Measurements from ENCODE around the gene ARHGEF3.
"Not testable (repeated sequence)": the region's sequence is repeated elsewhere in the genome, so short reads cannot be mapped to it uniquely, and the experiment has no call there.

ARHGEF3 gene

GRCh38 chr3:56700151-56700550 lies 101.6 kb downstream of the ARHGEF3 start:
- H3K79me2 ChIP-seq (ENCODE audit: insufficient read depth, low read length): no peaks in the 10 kb centered on the region
- H3K4me2 ChIP-seq (ENCODE audit: low read length): no peak overlapping the region
- H4K20me1 ChIP-seq (ENCODE audit: insufficient read depth, low read length): no peaks in the 10 kb centered on the region
- no peaks in the 10 kb centered on the region for H3K27me3 ChIP-seq (ENCODE audit: insufficient read depth, low read length)
- H3K4me3 ChIP-seq (ENCODE audit: low read depth, low read length, poor library complexity, severe bottlenecking): no peak overlapping the region
- no peaks in the 10 kb centered on the region for H3K9me3 ChIP-seq (ENCODE audit: low read length)
- no peaks in the 10 kb centered on the region for H3K9me2 ChIP-seq (ENCODE audit: low read depth, low read length)
- H2AFZ ChIP-seq (ENCODE audit: low read length): no peak overlapping the region
- H3K27ac ChIP-seq (ENCODE audit: low read depth, low read length, poor library complexity, severe bottlenecking): no peak overlapping the region
- no peaks in the 10 kb centered on the region for H3K36me3 ChIP-seq (ENCODE audit: insufficient read depth, low read length)
- H3K9ac ChIP-seq (ENCODE audit: low read length): no peak overlapping the region
- H3F3A ChIP-seq (ENCODE audit: insufficient read depth, low read length): no peaks in the 10 kb centered on the region
- H3K4me1 ChIP-seq (ENCODE audit: insufficient read depth, low read length, severe bottlenecking): no peaks in the 10 kb centered on the region
- TF ChIP-seq CTCF (IDR thresholded peaks at IDR 0.05; ENCODE audit: low read length) (no peak), EZH2 (IDR thresholded peaks at IDR 0.05; ENCODE audit: borderline replicate concordance, low read length) (no peak)

- no peak for TF ChIP-seq CTCF (IDR thresholded peaks at IDR 0.05; ENCODE audit: low read length)
- TF ChIP-seq EZH2 (IDR thresholded peaks at IDR 0.05; ENCODE audit: borderline replicate concordance, low read length): no peak
- Histone ChIP-seq H3K27ac (ENCODE audit: low read depth, low read length, poor library complexity, severe bottlenecking) (no peak overlapping the region), H3K4me1 (ENCODE audit: insufficient read depth, low read length, severe bottlenecking) (no peaks in the 10 kb centered on the region), H3K4me3 (ENCODE audit: low read depth, low read length, poor library complexity, severe bottlenecking) (no peak overlapping the region), H3K27me3 (ENCODE audit: insufficient read depth, low read length) (no peaks in the 10 kb centered on the region), H2AFZ (ENCODE audit: low read length) (no peak overlapping the region), H3K4me2 (ENCODE audit: low read length) (no peak overlapping the region), H3K9me2 (ENCODE audit: low read depth, low read length) (no peaks in the 10 kb centered on the region), H3K9ac (ENCODE audit: low read length) (no peak overlapping the region), H4K20me1 (ENCODE audit: insufficient read depth, low read length) (no peaks in the 10 kb centered on the region), H3K9me3 (ENCODE audit: low read length) (no peaks in the 10 kb centered on the region), H3F3A (ENCODE audit: insufficient read depth, low read length) (0 out of 2 replicates have a peak, but pooled peaks cover 5% of the 10 kb centered on the region), H3K79me2 (ENCODE audit: insufficient read depth, low read length) (no peaks in the 10 kb centered on the region), H3K36me3 (ENCODE audit: insufficient read depth, low read length) (no peaks in the 10 kb centered on the region)
These were observed 106.7 kb downstream of the ARHGEF3 start for GRCh38 chr3:56694867-56695683.

- no peak for TF ChIP-seq EZH2 (IDR thresholded peaks at IDR 0.05; ENCODE audit: borderline replicate concordance, low read length)
- no peak for TF ChIP-seq CTCF (IDR thresholded peaks at IDR 0.05; ENCODE audit: low read length)
- no peaks in the 10 kb centered on the region for H3K36me3 ChIP-seq (ENCODE audit: insufficient read depth, low read length)
- H3K4me1 ChIP-seq (ENCODE audit: insufficient read depth, low read length, severe bottlenecking): no peaks in the 10 kb centered on the region
- H2AFZ ChIP-seq (ENCODE audit: low read length): no peak overlapping the region
- H3K9me2 ChIP-seq (ENCODE audit: low read depth, low read length): no peaks in the 10 kb centered on the region
- H3F3A ChIP-seq (ENCODE audit: insufficient read depth, low read length): 0 out of 2 replicates have a peak, but pooled peaks cover 5% of the 10 kb centered on the region
- no peak overlapping the region for H3K4me2 ChIP-seq (ENCODE audit: low read length)
- H3K79me2 ChIP-seq (ENCODE audit: insufficient read depth, low read length): no peaks in the 10 kb centered on the region
- no peaks in the 10 kb centered on the region for H4K20me1 ChIP-seq (ENCODE audit: insufficient read depth, low read length)
- no peak overlapping the region for H3K4me3 ChIP-seq (ENCODE audit: low read depth, low read length, poor library complexity, severe bottlenecking)
- no peaks in the 10 kb centered on the region for H3K9me3 ChIP-seq (ENCODE audit: low read length)
- H3K9ac ChIP-seq (ENCODE audit: low read length): no peak overlapping the region
- H3K27me3 ChIP-seq (ENCODE audit: insufficient read depth, low read length): no peaks in the 10 kb centered on the region
- H3K27ac ChIP-seq (ENCODE audit: low read depth, low read length, poor library complexity, severe bottlenecking): no peak overlapping the region
These were observed 108.0 kb downstream of the ARHGEF3 start for GRCh38 chr3:56693750-56694149.

DNA sequence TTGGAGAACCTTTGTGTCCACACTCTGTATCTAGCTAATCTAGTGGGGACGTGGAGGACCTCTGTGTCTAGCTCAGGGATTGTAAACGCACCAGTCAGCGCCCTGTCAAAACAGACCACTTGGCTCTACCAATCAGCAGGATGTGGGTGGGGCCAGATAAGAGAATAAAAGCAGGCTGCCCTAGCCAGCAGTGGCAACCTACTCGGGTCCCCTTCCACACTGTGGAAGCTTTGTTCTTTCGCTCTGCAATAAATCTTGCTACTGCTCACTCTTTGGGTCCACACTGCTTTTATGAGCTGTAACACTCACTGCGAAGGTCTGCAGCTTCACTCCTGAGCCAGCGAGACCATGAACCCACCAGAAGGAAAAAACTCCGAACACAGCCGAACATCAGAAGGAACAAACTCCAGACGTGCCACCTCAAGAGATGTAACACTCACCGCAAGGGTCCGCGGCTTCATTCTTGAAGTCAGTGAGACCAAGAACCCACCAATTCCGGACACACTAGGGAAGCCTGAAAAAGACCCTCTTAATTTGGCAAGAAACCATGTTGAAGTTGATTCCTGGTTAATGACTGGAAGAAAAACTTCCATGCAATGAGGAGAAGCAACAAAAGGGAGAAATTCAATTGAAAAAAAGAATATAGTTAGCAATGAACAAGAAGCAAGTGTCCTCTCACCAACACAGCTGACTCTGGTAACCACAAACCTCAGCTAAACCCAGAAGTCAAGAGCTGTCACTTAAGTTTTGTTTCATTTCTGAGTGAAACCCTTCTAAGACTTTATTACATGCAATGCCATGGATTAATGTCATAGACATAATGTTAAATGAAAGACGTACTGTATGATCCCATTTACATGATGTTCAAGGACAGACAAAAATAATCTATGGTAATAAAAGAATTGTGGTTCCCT lies 109.0 kb downstream of the ARHGEF3 start:
- not testable (repeated sequence) for H3K36me3 ChIP-seq (ENCODE audit: insufficient read depth, low read length); H3K27me3 ChIP-seq (ENCODE audit: insufficient read depth, low read length); H3F3A ChIP-seq (ENCODE audit: insufficient read depth, low read length); H3K4me3 ChIP-seq (ENCODE audit: low read depth, low read length, poor library complexity, severe bottlenecking); H3K79me2 ChIP-seq (ENCODE audit: insufficient read depth, low read length); H3K9me2 ChIP-seq (ENCODE audit: low read depth, low read length); H2AFZ ChIP-seq (ENCODE audit: low read length); H3K4me1 ChIP-seq (ENCODE audit: insufficient read depth, low read length, severe bottlenecking); H4K20me1 ChIP-seq (ENCODE audit: insufficient read depth, low read length); H3K27ac ChIP-seq (ENCODE audit: low read depth, low read length, poor library complexity, severe bottlenecking); H3K9me3 ChIP-seq (ENCODE audit: low read length); H3K9ac ChIP-seq (ENCODE audit: low read length); H3K4me2 ChIP-seq (ENCODE audit: low read length)

DNA sequence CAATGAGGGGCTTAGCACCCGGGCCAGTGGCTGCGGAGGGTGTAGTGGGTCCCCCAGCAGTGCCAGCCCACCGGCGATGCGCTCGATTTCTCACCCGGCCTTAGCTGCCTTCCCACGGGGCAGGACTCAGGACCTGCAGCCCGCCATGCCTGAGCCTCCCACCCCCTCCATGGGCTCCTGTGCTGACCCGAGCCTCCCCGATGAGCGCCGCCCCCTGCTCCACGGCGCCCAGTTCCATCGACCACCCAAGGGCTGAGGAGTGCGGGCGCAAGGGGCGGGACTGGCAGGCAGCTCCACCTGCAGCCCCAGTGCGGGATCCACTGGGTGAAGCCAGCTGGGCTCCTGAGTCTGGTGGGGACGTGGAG lies 109.8 kb downstream of the ARHGEF3 start:
- H3K4me1 ChIP-seq (ENCODE audit: insufficient read depth, low read length, severe bottlenecking); H3K36me3 ChIP-seq (ENCODE audit: insufficient read depth, low read length); H3F3A ChIP-seq (ENCODE audit: insufficient read depth, low read length); H3K4me3 ChIP-seq (ENCODE audit: low read depth, low read length, poor library complexity, severe bottlenecking); H3K27me3 ChIP-seq (ENCODE audit: insufficient read depth, low read length); H3K4me2 ChIP-seq (ENCODE audit: low read length); H3K9me2 ChIP-seq (ENCODE audit: low read depth, low read length); H3K27ac ChIP-seq (ENCODE audit: low read depth, low read length, poor library complexity, severe bottlenecking); H3K9me3 ChIP-seq (ENCODE audit: low read length); H3K9ac ChIP-seq (ENCODE audit: low read length); H4K20me1 ChIP-seq (ENCODE audit: insufficient read depth, low read length); H2AFZ ChIP-seq (ENCODE audit: low read length); H3K79me2 ChIP-seq (ENCODE audit: insufficient read depth, low read length): not testable (repeated sequence)
